Activated naive CD4-positive, alpha-beta T cell treated with anti-CD3 and anti-CD28 coated beads, Interleukin-2, amount 50 U/mL, for 16 hours (primary cell): ENCODE results near the gene SCN4B.

Source experiments
- DNase-seq: peaks from one replicate; pipeline ENCODE4 v3.0.0-alpha.2; 2020

The SCN4B gene

GRCh38 chr11:118172356-118172755 is 19.7 kb upstream of the SCN4B start:
- DNase-seq, result no peak

DNA sequence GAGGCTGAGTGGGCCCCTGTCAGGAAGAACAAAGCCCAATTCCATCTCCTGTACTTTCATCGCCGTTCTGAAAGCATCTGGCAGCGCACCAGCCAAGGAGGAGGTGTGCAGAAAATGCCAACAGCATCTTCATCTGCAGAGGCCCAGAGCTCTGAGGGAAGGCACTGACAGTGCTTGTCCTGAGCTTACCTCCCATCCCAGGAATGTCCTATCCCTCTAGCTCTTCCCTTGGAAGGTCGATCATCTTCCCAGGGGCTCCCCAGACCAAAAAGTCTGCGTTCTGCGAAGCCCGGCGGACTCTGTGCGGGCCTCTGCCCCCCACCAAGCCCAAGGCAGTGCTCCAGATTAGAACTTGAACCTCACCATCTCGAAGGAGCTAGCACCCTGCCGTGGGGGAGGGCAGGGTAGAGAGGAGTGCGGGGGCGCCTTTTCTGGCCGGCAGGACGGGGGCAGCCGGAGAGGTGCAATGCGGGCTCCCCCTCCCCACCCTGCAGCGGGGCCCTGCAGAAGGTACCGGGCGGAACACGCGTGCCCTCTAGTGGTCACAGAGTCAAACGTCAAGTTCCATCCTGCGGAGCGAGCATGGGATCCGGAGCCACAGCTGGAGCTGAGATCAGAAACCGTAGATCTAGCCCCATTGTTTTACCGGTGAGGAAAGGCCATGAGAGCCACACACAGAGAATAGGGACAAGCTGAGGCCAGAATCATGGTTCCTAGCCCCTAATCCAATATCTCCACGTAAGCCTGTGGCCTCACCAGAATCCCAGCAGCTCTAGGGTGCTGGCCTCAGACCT is 18.8 kb upstream of the SCN4B start:
- DNase-seq, result peak; percentile 75

DNA sequence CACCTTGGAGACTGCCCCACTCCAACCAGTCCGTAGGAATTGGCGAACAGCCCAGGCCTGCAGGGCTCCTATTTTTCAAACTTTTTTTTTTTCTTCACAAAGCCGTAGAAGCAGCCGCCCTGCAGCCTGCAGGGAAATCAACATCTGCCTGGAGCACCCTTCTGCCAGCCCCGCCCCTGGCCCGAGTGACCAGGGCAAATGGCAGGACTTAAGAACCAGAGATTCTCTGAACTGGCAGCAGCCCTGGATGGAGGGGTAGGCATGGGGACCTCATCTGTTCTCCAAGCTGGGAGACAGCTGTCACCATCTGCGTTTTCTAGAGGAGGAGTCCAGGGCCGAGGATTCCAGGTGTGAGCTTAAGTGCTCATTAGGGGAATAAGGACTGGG is 18.3 kb upstream of the SCN4B start:
- no peak for DNase-seq

GRCh38 chr11:118170231-118170630 is 17.6 kb upstream of the SCN4B start:
- no peak for DNase-seq

GRCh38 chr11:118169300-118170140 is 16.9 kb upstream of the SCN4B start:
- no peak for DNase-seq

GRCh38 chr11:118168751-118169150 is 16.1 kb upstream of the SCN4B start:
- DNase-seq, result no peak

DNA sequence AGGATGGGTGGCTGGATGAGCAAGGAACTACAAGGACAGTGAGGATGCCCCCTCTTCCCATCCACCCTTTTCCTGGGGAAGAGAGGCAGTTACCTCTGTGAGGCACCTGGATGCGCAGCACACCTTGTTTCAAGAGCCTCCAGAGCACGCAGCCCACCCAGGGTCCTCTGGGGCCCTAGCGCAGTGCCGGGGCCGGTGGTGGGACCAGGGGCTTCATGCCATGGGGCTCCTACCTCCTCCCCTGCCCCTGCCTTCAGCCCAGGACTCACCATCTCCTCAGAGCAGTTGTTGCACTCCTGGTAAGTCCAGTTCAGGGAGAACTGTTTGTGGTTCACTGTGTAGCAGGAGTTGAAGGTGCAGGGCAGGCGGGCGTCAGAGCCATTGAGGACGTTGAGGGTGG is 15.7 kb upstream of the SCN4B start:
- no peak for DNase-seq

DNA sequence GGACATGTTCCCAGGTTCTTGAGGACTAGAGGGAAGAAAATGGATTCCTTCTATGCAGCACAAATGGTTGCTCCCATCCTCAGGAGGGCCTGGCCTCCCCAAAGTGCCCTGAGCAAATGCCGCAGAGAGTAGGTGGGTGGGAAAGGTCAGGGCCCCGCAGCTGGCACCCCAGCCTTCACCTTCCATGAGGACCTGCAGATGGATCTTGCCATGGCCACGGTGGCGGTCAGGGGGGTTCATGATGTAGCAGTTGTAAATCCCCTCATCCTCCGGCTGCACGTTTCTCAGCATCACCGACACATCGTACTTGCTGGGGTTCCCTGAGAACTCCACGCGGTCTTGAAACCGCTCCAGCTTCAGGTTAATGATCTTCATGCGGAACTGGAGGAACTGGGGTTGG is 15.3 kb upstream of the SCN4B start:
- no peak for DNase-seq

- DNase-seq, result no peak
Measured at GRCh38 chr11:118167253-118167652, 14.6 kb upstream of the SCN4B start.

DNA sequence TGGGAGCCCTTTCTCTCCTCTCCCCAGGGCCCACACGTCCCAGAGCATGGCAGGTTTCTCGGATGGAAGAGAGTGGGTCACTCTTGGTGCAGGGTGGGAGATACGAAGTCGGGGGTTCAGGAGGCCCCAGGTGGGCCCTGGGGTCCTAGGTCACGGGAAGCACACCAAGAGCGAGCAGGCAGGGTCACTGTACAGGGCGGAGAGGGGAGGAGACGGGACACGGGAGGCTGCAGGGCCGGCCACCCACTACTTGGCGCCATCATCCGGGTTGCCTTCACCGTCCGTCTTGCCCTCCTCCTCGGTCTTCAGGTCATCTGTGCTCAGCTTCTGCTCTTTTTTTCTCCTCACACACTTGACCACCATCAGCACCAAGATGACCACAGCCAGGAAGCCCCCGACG is 14.0 kb upstream of the SCN4B start:
- DNase-seq, result no peak

DNA sequence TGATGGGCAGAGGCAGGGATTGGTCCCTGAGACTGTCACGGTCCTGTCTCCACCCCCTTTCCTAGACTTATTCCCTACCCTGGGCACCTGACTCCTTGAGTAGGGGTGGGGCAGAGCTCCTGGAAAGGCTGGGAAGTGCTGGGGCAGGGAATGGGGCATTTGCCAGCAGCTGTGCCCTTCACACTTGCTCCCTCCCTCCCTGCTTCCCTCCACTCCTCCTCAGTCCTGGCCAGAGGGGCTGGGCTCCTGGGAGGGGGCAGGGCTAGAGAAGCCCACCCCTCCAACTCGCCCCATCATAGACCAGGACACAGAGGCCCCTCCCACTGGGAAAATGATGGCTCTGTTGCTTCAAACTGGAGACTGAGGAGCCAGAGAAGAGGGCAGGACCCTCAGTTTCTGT is 12.3 kb upstream of the SCN4B start:
- no peak for DNase-seq

DNA sequence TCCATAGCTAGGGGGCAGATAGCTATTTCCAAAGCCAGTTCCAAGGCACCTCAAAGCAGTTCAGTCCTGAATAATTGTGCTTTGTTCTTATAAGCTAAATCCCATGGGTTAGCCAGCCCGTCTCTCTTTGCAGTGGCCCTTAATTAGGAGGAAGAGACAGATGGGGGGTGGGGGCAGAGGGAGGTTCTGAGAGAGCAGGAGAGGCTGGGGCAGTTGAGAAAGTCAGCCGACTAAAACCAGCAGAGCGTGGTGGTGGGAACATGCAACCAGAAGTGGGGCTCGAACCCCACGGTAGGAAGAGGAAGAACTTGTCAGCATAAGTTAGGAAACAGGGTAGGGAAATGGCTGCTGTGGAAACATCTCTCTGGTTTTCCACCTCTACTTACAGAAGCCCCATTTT is 10.9 kb upstream of the SCN4B start:
- no peak for DNase-seq

DNA sequence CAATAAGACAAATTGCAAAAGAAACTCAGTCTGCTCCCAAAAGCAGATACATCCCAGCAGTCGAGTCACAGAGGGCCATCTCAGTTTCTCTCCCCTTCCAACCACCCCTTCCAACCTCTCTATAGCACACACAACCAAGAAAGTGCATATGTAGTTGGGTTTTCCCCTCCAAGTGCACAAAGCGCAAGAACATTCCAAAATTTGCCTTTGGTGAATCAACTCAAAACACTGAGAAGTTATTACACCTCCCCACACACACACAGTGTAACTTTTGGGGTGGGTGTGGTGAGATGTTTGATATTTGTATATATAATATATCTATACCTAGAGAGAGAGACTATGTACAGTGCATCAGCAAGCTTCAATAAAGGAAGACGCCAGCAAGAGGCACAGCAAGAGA is 10.2 kb upstream of the SCN4B start:
- DNase-seq, result no peak

DNA sequence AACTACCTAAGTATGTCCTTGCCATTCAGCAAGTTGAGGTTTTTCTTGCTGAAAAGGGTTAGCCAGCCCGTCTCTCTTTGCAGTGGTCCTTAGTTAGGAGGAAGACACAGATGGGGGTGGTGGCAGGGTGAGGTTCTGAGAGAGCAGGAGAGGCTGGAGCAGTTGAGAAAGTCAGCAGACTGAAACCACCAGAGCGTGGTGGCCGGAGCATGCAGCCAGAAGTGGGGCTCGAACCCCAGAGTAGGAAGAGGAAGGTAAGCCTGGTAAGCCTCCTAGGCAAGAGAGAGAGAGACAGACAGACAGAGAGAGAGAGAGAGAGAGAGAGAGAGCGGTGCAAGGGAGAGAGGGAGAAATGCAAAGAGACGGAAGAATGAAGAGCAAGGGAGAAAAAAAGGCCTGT is 9.2 kb upstream of the SCN4B start:
- no peak for DNase-seq

DNA sequence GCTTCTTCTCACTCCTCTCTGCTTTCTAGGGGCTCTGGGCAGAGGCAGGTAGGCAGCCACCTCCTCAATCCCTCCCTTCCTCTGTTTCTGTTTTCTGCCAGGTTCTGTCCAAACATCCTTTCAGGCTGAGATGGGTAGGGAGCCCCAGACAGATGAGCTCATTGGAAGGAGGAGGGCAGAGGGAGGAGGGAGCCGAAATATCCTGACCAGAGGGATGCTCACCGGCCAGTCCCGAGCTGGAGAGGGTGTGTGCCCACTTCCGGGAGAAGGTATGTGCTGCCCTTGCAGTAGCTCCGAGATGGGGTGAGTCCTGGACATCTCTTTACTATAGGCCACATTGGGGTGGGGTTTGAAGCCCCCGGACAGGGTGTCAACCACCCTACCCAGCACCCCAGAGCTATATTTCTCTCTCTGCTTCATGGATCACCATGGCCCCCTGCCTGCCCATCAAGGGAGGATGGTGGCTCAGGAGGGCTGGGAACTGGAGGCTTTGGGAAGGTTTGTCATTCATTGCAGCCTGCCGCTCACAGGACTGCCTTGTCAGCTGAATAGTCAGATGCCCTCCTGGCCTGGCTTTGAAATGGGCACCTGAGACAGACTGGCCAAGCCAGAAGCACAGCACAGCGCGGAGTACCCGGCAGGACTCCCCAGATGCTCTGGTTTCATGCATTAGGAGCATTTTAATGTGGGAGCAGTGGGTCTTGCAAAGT is 4.7 kb upstream of the SCN4B start:
- no peak for DNase-seq

GRCh38 chr11:118156531-118157185 is 4.0 kb upstream of the SCN4B start:
- DNase-seq, result no peak

- DNase-seq, result no peak
Measured at GRCh38 chr11:118155776-118156530, 3.3 kb upstream of the SCN4B start.

DNA sequence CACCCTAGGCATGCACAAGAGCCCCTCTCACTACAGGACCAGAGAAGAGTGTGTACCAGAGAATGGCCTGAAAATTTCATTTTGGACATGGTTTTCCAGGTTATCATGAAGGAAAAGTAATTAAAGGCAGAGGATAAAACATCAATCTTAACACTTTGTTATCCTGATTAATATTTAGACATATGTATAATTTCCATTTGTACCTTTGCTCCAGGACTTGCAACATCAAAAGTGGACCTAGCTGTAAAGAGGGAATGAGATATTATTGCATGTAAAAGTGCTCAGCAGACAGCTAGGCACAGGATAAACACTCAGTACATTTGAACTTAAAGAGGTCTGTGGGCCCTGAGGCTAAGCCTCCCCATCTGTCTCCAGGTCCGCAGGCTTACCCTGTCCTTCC is 2.0 kb upstream of the SCN4B start:
- no peak for DNase-seq

DNA sequence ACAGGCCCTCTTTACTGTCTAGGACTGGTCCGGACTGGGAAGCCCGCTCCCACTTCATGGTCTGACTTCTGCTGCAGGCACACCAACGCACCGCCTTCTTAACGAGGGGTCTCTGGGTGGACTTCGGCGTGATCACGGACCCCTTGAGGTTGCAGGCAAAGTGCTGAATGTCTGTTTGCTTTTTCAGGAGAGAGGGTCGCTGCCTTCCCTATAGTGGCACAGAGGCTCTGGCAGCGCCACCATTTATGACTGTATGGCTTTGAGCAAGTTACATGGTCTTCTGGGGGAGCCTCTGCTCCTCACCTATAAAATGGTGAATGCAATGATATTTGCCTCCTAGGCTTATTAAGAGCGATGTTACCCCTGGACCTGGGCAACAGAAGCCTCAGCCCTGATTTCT is 1.4 kb upstream of the SCN4B start:
- DNase-seq, result no peak

- DNase-seq, result no peak
Measured at GRCh38 chr11:118153516-118153915, 893 bp upstream of the SCN4B start.

DNA sequence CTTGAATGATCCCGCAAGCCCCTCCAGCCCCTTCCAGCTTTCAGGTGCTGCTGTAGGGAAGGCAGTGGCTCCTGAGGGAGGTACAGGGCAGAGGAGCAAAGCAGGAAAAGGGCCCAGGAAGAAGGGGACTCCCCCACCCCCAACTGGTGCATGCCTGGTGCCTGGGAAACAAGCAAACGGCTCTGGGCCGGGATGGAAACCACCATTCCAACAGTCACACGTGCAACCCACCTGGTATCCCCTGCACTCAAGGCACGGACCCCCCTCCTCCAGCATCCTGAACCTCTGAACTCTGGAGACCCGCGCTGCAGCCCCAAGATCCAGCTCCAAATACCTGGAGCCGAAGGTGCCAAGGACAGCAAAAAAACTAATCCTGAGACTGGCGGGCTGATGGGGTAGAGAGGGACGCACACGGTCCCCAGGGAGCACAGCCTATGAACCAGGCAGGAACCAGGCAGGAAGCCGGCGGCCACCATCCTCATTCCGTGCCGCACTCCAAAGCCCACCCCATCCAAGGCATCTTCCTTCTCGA is 537 bp downstream of the SCN4B start:
- no peak for DNase-seq

GRCh38 chr11:118151431-118151830 is 1.2 kb downstream of the SCN4B start:
- no peak for DNase-seq
